HCT116 (cell line): ENCODE results near the gene FSD2.

Experiments
- ATF3 ChIP-seq: IDR thresholded peaks from 2 replicates; pipeline ENCODE4 v1.6.1; 2012
- CTCF ChIP-seq, 3 experiments: fragments of 200-600 bp in 1 of 3; sonication (generic) in 1 of 3; IDR thresholded peaks in 2 of 3; conservative IDR thresholded peaks in 1 of 3; 2 replicates each; pipeline ENCODE4 v1.5.1; 2012 to 2017; ENCODE audit warnings: low read depth in 2 of 3, low read length in 2 of 3, antibody characterized with exemption in 1 of 3, borderline replicate concordance in 1 of 3, control low read depth in 1 of 3, mild to moderate bottlenecking in 1 of 3, mixed read lengths in 1 of 3, mixed run types in 1 of 3, moderate library complexity in 1 of 3; ENCODE audit not compliant: insufficient read depth in 1 of 3
- JUND ChIP-seq: IDR thresholded peaks from 2 replicates; pipeline ENCODE4 v1.6.1; 2012
- POLR2A ChIP-seq: IDR thresholded peaks from 2 replicates; pipeline ENCODE4 v1.7.0; 2011; ENCODE audit warnings: borderline replicate concordance; ENCODE audit not compliant: insufficient read depth, insufficient read length; ENCODE audit errors: extremely low read depth
- POLR2AphosphoS5 ChIP-seq: IDR thresholded peaks from 2 replicates; pipeline ENCODE4 v1.6.1; 2011; ENCODE audit warnings: mild to moderate bottlenecking, low read depth, low read length, moderate library complexity
- RAD21 ChIP-seq: IDR thresholded peaks from 2 replicates; pipeline ENCODE4 v1.6.1; 2012; ENCODE audit warnings: low read depth, mild to moderate bottlenecking
- REST ChIP-seq: IDR thresholded peaks from 2 replicates; pipeline ENCODE4 v1.6.1; 2012; ENCODE audit warnings: low read depth

GRCh38 chr15:82804575-82804949, 1.3 kb downstream of the FSD2 start:
- TF ChIP-seq REST, result no peak
- TF ChIP-seq JUND, result no peak
- no peak for TF ChIP-seq ATF3
- TF ChIP-seq POLR2AphosphoS5, result no peak
- TF ChIP-seq CTCF (IDR thresholded peaks at IDR 0.05 in 2 of 3, conservative IDR thresholded peaks at IDR 0.05 in 1 of 3; ENCODE audit: borderline replicate concordance in 1 of 3, insufficient read depth in 1 of 3, low read depth in 2 of 3, low read length in 2 of 3), result no peak
- TF ChIP-seq POLR2A, result no peak
- no peak for TF ChIP-seq RAD21
